Measurements from ENCODE around the gene CYTL1. TPM values are rescaled to one million over a fixed set of nuclear protein-coding genes. Genes with fewer than 3 reads are reported as not detected.
"Not testable (repeated sequence)": the region's sequence is repeated elsewhere in the genome, so short reads cannot be mapped to it uniquely, and the experiment has no call there.

The CYTL1 gene
- total RNA-seq, 1 donor from 2014 or later: 10.7 TPM

- DNase-seq (ENCODE audit: low spot score): peak; percentile 14
These were observed 14.1 kb upstream of the CYTL1 start for GRCh38 chr4:5033281-5033841.

GRCh38 chr4:5032813-5033212 lies 13.6 kb upstream of the CYTL1 start:
- no peak for DNase-seq (ENCODE audit: low spot score)

- no peak for DNase-seq (ENCODE audit: low spot score)
These were observed 11.7 kb upstream of the CYTL1 start for GRCh38 chr4:5030927-5031326.

- no peak for DNase-seq (ENCODE audit: low spot score)
These were observed 11.0 kb upstream of the CYTL1 start for GRCh38 chr4:5030221-5030620.

GRCh38 chr4:5029447-5029846 lies 10.2 kb upstream of the CYTL1 start:
- DNase-seq (ENCODE audit: low spot score): no peak

GRCh38 chr4:5028480-5028879 lies 9.2 kb upstream of the CYTL1 start:
- DNase-seq (ENCODE audit: low spot score): no peak

- DNase-seq (ENCODE audit: low spot score): no peak
These were observed 8.1 kb upstream of the CYTL1 start for GRCh38 chr4:5027346-5027745.

GRCh38 chr4:5026371-5026770 lies 7.1 kb upstream of the CYTL1 start:
- no peak for DNase-seq (ENCODE audit: low spot score)

- DNase-seq (ENCODE audit: low spot score): no peak
These were observed 5.4 kb upstream of the CYTL1 start for GRCh38 chr4:5024673-5025072.

- DNase-seq (ENCODE audit: low spot score): no peak
These were observed 2.3 kb upstream of the CYTL1 start for GRCh38 chr4:5021546-5021945.

GRCh38 chr4:5020341-5020740 lies 1.1 kb upstream of the CYTL1 start:
- DNase-seq (ENCODE audit: low spot score): no peak

GRCh38 chr4:5019796-5020195 lies 538 bp upstream of the CYTL1 start:
- DNase-seq (ENCODE audit: low spot score): no peak

- no peak for DNase-seq (ENCODE audit: low spot score)
These were observed 655 bp downstream of the CYTL1 start for GRCh38 chr4:5018603-5019002.

GRCh38 chr4:5018096-5018495 lies 1.2 kb downstream of the CYTL1 start:
- DNase-seq (ENCODE audit: low spot score): no peak

- no peak for DNase-seq (ENCODE audit: low spot score)
These were observed 5.1 kb downstream of the CYTL1 start for GRCh38 chr4:5014007-5014682.

- DNase-seq (ENCODE audit: low spot score): no peak
These were observed 6.3 kb downstream of the CYTL1 start for GRCh38 chr4:5012958-5013357.

- DNase-seq (ENCODE audit: low spot score): no peak
These were observed 6.9 kb downstream of the CYTL1 start for GRCh38 chr4:5012244-5012898.

GRCh38 chr4:5010984-5011383 lies 8.3 kb downstream of the CYTL1 start:
- DNase-seq (ENCODE audit: low spot score): no peak

- DNase-seq (ENCODE audit: low spot score): no peak
These were observed 9.5 kb downstream of the CYTL1 start for GRCh38 chr4:5009796-5010195.

GRCh38 chr4:5006932-5007331 lies 12.3 kb downstream of the CYTL1 start:
- not testable (repeated sequence) for DNase-seq (ENCODE audit: low spot score)

GRCh38 chr4:5004496-5004895 lies 14.8 kb downstream of the CYTL1 start:
- no peak for DNase-seq (ENCODE audit: low spot score)

GRCh38 chr4:5003918-5004317 lies 15.3 kb downstream of the CYTL1 start:
- DNase-seq (ENCODE audit: low spot score): no peak

- no peak for DNase-seq (ENCODE audit: low spot score)
These were observed 15.8 kb downstream of the CYTL1 start for GRCh38 chr4:5003372-5003857.

All from mucosa of gallbladder (tissue), 1 donor.